Dedifferentiated amniotic fluid mesenchymal stem cell (primary cell): ENCODE measurements around the gene MED28.
"Not testable (repeated sequence)": the region's sequence is repeated elsewhere in the genome, so short reads cannot be mapped to it uniquely, and the experiment has no call there.

Experiments
- DNase-seq: peaks from one replicate; pipeline ENCODE4 v3.0.0-alpha.2; 2016; ENCODE audit errors: extremely low spot score

The MED28 gene, protein sequence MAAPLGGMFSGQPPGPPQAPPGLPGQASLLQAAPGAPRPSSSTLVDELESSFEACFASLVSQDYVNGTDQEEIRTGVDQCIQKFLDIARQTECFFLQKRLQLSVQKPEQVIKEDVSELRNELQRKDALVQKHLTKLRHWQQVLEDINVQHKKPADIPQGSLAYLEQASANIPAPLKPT

DNA sequence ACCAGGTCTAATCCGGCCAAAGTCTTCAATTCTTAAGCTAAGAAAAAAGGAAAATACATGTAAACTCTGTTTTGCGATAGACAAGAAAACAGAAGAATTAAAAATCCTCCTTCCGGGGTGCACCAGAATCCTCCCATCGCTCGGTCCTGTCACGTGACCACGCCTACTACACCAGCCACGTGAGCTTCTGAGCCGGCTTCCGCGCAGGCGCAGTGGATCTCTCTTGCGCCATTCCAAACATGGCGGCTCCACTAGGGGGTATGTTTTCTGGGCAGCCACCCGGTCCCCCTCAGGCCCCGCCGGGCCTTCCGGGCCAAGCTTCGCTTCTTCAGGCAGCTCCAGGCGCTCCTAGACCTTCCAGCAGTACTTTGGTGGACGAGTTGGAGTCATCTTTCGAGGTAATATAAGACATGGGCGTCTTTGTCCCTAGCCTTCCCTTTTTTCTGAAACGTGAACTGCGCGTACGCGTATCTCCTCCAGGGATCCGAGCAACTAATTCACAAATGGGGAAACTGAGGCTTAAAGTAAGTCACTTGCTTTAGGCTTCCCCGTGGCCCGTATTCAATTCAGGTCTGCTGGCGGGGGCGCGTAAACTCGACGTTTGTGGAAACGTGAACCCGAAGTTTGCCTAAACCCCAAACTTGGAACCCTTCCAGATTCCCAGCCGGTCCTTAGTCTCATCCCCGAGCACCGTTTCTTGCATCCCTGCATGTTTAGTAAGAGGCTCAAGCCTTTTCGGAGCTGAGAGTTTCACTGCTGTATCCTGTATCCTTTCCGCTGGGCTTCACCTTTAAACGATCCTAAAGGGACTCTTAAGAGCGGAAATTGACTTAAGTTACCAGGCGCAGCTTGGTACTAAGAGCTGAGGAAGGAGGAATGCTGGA, at the start of gene MED28:
MED28 (plus strand) TSS at position 226 of the 884 bp plus-strand sequence; CDS start at position 240, 14 bp downstream.
- peak; percentile 97 for DNase-seq

DNA sequence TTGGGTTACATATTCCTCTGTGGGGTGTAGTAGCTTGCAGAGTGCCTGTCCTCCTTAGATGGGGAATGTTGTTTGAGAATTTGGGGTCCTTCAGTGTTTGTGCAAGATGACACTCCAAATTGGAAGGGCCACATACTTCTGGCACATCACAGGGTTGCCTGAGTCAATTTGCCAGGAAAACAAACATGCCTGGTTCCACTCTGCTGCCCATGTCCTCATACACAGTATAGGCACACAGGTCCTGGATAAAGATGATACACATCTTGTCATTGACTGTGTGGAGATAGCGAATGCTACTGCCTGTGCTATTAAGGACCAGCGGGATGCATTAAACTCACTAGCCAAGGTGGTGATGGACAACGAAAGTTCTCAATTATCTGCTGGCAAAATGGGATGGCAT, 48.6 kb upstream of the MED28 start:
- DNase-seq = no peak

DNA sequence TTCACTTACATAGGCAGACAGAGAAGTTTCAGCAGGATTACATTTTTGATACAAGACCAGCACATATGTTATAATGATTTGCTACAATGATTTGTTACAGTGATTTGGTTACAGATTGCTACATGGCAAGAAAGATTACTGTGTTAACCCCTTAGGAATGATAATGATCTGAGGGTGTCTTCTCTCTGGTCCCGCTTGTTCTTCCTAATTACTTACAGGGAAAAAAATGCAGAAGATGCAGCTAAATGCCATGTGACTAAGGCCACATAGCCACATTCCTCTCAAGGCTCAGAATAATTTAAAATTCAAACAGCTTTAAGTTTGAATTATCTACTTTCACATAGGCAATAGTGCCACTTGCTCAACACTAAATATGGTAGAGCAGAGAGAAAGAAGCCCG, 47.2 kb upstream of the MED28 start:
- no peak for DNase-seq

DNA sequence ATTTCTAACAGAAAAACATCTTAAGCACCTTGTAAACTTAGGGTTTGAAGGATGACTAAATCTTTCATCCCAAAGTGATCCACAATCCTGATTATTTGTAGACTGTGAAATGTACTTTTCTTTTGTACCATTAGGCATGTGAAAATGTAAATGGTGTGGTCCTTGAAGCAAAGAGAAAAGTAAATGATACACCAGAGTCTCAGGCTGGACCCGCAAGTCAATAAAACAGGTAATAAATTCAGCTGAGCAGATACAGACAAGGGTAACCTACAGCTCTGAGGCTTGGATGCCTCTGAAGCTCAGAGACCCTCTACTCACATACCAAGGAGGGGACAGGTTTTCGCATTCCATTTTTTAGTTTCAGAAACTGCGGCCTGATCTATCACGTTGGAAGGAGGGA, 40.2 kb upstream of the MED28 start:
- no peak for DNase-seq

DNA sequence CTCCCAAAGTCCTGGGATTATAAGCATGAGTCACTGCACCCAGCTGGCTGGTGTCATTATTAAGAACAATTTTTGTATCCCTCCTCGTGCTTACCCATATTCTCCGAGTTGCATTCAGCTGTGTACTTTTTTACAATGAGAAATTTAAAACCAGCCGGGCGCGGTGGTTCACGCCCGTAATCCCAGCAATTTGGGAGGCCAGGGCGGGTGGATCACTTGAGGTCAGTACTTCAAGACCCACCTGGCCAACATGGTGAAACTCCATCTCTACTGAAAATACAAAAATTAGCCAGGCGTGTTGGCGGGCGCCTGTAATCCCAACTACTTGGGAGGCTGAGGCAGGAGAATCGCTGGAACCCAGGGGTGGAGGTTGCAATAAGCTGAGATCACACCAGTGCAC, 39.3 kb upstream of the MED28 start:
- DNase-seq = not testable (repeated sequence)

DNA sequence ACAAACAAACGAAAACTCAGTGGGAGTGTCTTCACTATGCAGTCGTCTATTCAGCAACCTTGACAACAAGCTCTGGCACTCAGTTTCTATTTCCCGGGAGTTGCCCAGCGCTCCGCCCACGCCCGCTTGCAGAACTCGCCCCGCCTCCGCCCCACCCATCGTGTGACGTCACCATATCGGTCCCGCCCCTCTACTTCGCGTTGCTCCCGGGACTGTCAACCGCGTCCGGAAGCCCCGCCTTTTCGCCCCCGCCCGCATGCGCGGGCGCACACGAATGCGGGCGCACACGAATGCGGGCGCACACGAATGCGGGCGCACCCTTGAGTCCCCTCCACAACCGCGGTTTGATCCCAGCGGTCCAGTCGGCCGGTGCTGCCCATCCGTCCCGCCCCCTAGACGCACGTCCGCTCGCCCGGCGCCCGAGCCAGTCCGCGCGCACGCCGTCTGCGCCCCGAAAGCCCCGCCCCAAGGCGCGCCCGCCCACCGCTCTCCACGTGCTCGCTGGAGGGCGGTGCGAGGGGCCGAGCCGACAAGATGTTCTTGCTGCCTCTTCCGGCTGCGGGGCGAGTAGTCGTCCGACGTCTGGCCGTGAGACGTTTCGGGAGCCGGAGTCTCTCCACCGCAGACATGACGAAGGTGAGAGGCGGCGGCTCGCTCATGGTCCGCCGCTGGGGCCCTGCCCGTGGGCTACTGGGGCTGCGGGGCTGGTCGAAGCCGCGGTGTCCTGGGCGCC, 37.3 kb upstream of the MED28 start, which contains the start of gene LAP3:
LAP3 (plus strand) TSS at position 267 of the 733 bp plus-strand sequence; CDS start at position 535, 268 bp downstream.
- DNase-seq = peak; percentile 94

DNA sequence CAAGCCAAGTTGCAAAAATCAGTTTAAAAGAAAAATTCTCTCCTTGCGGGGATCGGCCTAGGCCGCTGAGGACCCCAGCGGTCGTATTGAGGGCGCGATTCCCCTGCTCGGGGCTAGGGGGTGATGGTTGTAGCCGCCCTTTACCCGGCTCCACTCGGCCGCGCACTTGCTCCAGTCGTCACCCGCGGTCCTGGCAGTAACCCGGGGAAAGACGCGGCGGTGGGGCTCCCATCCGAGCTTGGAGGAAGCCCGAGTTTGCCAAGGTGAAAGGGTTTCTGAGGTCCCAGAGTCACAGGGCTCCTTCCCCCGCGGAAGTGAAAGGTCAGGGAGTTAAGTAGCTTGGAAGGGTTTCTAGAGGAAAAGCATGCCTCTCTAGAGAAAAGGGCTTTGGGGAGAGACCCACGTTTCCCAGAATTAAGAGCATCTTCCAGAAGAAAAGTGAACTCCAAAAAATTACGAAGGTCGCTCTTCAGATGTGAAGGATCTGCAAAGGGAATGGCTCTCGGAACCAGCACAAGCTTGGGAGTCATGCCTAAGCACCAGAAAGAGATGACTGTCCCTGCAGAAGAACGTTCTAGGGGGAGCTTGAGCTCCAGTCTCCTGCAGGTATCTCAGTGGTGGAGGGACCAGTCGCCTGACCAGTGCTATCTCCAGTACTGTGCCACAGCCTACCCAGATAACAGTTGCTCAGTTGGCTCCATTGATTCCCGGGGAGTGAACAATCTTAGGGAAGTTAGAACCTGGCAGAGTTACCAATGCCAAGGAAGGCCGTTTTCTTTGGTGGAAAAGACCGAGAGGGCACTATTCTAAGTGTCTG, 36.6 kb upstream of the MED28 start:
- DNase-seq = no peak

DNA sequence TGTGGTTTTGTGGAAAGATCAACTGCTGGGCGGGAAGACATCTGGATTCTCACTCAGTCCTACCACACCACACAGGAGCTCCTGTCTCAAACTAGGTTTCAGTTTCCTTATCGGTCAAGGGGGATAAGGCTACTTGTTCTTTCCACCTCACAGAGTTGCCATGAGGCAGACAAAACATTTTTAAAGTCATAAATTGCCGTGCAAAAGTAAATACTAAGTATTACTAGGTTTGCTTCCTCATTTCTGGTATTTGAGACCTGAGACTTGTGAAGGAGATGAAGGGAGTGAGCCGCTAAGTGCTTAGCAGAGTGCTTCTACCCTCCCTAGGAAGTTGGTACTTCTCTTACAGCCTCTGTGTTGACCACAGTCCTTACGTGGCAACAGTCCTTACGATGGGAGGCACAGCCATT, 36.0 kb upstream of the MED28 start:
- no peak for DNase-seq

DNA sequence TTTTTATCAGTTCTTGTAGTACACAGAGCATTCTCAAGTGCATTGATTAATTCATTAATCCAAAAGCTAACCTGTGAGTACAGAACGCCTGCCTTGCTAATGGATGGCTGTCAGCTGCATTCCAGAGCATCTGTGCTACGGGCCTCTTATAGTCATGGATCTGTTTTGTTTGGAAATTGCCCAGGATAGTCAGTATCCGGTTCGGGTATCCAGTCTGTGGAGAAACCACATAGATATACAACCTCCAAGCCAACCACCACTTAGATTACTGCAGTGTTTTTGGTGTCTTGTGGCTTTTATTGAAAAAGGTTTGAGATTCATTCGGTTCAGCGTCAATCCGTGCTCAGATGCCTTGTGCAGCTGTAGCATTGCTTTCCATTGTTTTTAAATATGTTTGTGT, 33.5 kb upstream of the MED28 start:
- no peak for DNase-seq

DNA sequence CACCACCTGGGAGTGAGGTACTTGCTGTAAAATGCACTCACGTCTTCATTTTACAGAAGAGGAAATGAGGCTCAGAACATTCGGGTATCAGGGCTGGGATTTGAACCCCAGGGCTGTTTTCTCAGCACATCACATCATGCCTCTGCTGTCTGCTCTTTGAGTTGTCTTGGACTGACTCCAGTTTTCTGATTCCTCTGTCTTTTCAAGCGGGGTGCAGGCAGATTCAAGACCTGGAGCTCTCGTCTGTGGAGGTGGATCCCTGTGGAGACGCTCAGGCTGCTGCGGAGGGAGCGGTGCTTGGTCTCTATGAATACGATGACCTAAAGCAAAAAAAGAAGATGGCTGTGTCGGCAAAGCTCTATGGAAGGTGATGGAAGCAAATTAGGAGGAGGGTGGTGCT, 31.2 kb upstream of the MED28 start:
- no peak for DNase-seq

DNA sequence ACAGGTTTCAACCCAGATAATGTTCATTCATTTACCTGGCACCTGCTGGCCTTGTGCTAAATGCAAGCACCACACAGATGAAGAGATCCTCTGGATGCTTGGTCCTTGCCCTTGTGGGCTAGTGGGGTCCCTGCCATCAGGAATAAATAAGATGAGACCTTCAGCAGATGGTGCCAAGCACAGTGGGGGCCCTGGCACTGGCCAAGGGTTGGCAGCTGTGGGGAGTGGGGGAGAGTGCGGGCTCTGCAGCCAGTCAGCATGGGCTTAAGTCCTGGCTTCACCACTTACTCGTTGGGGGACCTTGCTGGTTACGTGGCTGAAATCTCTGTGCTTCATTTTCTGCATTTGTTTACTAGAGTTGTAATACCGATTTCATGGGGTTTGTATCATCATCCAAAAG, 30.5 kb upstream of the MED28 start:
- DNase-seq = no peak

DNA sequence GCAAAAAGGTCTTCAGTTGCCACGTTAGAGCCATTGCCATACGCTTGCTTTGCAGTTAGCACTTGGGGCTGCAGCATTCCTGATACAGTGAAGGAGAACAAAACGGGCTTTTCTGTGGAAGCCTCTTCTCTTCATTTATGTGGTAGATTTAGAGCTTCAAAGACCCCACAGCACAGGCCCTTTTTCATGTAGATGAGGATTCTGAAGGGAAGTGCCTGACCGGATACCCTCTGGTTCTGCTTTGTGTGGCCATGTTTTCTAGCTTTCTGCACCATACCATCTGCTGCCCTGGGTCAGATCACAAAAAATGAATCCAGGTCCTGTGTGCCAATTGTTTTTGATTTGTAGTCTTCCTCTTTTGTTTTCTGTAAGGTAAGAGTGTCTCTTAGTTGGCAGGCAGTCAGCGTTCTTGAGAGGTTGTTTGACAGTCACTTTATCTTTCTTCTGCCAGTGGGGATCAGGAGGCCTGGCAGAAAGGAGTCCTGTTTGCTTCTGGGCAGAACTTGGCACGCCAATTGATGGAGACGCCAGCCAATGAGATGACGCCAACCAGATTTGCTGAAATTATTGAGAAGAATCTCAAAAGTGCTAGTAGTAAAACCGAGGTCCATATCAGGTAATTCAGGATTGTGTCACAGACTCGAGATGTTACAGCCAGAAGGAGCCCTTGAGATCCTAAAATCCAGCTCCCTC, 29.8 kb upstream of the MED28 start:
- DNase-seq = no peak

DNA sequence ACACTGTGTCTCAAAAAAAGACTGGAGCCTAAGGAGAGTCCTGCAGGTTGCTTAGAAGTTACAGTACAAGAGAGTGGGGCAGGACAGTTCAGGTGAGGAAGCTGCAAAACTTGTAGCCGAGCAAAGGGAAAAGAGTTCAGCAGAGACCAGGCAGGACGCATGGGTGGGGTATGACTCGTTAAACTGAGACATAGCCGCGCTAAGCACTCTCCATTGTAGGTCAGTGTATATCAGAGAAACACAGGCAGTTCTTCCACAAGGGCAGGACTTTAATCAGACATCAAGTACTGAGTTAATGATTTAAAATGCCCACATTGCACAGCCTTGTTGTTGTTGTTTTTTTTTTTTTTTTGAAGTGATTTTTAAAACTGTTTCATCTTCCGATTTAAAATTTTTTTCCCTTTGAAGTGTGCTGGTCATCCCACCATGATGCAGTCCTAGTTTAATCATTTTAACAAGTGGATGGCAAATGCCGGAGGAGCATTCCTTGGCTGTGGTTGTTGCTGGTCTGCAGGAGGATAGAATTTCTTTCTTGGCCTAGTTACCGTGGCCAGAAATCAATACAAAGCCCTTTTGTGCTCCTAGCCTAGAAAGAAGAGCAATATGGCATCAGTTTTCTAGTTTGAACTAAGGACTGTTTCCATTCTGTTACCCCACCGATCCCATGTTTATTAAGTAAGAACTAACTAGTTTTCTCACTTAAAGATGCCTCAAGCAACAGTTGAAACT, 27.2 kb upstream of the MED28 start:
- no peak for DNase-seq

DNA sequence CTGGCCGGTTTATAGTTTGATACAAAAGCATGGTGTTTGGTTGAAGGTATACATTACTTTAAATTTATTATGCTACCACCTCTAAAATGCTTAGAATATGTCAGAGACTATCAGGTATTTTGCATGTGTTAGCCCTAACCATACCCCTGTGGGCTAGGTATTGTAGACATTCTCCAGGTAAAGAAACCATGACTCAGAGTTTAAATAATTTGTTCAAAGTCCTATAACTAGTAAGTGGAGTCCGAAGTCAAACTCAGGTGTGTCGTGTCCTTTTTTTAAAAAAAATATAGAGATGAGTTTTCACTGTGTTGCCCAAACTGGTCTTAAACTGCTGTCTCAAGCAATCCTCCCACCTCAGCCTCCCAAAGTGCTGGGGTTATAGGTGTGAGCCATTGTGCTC, 25.1 kb upstream of the MED28 start:
- no peak for DNase-seq

DNA sequence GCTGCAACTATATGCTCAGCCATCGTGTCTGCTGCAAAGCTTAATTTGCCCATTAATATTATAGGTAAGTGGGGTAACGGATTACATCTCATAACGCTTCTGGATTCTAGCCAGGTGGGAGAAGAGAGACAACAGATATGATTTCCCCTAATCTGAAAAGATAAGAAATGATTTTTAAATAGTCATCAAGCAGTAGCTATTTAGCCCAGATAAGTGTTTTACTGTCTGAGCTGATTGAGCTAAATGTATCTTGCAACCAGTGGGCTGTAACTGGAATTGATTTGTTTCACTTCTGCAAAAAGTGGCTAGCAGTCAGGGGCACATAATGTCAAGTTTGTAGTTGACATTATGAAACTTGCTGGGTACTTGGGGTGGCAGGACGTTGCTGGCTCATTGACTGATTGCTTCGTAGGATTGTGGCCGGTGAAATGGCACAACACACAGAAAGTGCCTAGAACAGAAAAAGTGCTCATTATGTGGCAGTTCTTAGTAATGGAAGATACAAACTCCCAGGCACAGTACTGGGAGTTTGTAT, 18.9 kb upstream of the MED28 start:
- DNase-seq = no peak

DNA sequence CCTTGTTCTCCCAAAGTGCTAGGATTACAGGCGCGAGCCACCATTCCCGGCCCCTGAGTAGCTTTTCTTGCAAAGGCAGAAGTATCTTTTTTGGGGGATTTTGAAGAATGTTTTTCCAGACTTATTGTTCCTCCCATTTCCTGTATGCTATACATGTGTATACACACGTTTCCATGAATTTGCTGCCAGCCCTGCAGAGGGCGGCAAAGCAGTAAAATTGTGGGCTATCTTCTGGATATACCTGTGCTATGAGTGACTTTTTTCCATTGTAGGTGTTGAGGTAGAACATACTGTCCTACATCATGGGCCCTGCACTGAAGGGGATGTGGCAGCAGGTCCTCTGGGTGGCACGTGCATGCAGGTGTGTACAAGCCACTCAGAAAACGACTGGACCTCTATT, 16.9 kb upstream of the MED28 start:
- DNase-seq = no peak

DNA sequence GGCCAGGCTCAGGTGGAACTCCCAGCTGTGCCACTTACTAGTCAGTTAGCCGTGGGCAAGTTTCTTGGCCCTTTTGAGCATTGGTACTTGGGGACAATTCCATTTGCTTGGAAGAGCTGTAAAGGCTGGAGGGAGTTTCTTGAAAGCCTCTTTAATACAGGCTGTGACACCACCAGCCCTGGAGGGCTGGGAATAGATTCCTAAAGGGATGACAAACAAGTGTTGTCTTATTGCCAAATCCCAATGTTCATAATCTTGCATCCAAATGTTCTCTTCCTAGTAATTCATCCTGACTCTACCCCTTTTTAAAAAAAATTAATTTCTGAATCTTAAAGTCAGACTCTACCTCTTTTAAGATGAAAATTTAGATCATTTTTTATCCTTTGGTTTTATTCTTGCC, 14.6 kb upstream of the MED28 start:
- DNase-seq = no peak

DNA sequence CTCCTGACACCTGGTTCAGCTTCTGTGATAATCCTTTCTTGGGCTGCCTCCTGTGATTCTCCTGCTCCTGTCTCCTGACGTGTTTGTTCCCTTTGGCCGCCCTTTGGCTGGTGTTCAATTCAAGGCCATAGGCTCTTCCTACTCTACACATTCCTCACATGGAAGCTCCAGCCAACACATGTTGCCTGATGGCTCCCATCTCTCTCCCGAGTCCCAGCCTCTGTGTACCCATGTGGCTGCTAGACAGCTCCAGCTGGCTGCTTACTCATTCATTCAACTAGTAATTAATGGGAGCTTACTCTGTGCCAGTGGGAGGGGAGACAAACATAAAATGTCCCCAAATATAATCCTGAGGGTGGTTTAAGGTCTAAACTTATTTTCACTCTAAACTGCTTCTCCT, 9.2 kb upstream of the MED28 start:
- DNase-seq = no peak

DNA sequence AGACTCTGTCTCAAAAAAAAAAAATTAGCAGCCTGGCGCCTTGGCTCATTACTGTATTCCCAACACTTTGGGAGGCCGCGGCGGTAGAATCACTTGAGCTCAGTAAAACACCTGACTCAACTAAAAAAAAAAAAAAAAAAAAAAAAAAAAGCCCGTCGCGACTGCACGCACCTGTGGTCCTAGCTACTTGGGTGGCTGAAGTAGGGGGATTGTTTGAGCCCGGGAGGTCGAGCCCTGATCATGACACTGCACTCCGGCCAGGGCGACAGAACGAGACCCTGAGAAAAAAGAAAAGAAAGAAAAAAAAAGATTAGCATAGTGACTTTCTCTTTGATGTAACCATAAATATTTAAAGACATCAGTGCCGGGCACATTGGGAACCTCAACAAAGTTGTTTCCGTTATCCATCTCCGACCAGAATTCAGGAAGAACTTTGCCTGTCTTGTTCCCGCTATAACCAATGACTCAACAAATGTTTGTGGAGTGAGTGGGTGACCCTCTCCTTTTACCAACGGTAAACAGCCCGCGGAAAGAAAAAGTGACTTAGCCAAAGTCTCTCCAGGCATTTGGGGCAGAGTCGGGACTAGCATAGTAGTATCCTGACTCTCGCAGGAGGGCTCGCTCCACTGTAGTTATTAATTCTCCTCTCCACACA, 553 bp upstream of the MED28 start:
- DNase-seq = peak; percentile 75

DNA sequence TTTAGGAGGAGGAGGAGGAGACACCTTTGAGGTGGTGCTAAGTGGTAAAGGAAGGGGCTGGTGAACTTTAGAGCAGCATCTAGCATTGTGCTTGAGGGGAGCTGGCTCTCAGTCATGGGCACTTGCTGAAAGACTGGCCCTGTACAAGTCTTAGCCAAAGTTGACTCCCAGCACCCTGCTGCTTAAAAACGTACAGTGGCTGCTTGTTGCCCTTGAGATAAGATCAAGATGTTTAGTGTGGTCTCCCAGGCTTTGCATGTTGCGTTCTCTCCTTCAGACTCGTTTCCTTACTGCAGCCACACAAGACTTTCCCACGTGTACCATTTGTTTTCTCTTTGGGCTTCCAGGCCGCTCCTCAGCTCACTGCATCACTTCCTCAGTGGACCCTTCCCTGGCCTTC, 1.8 kb downstream of the MED28 start:
- DNase-seq = no peak
